Right hindlimb (tissue), 1 donor: ENCODE measurements around the gene TGFBRAP1.
A peak's percentile ranks its signal among the peaks of the same experiment; 100 is the strongest.

Experiments used
- DNase-seq: peaks from one replicate; pipeline ENCODE4 v3.0.0-alpha.2; 2018

TGFBRAP1 gene, protein sequence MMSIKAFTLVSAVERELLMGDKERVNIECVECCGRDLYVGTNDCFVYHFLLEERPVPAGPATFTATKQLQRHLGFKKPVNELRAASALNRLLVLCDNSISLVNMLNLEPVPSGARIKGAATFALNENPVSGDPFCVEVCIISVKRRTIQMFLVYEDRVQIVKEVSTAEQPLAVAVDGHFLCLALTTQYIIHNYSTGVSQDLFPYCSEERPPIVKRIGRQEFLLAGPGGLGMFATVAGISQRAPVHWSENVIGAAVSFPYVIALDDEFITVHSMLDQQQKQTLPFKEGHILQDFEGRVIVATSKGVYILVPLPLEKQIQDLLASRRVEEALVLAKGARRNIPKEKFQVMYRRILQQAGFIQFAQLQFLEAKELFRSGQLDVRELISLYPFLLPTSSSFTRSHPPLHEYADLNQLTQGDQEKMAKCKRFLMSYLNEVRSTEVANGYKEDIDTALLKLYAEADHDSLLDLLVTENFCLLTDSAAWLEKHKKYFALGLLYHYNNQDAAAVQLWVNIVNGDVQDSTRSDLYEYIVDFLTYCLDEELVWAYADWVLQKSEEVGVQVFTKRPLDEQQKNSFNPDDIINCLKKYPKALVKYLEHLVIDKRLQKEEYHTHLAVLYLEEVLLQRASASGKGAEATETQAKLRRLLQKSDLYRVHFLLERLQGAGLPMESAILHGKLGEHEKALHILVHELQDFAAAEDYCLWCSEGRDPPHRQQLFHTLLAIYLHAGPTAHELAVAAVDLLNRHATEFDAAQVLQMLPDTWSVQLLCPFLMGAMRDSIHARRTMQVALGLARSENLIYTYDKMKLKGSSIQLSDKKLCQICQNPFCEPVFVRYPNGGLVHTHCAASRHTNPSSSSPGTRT

DNA sequence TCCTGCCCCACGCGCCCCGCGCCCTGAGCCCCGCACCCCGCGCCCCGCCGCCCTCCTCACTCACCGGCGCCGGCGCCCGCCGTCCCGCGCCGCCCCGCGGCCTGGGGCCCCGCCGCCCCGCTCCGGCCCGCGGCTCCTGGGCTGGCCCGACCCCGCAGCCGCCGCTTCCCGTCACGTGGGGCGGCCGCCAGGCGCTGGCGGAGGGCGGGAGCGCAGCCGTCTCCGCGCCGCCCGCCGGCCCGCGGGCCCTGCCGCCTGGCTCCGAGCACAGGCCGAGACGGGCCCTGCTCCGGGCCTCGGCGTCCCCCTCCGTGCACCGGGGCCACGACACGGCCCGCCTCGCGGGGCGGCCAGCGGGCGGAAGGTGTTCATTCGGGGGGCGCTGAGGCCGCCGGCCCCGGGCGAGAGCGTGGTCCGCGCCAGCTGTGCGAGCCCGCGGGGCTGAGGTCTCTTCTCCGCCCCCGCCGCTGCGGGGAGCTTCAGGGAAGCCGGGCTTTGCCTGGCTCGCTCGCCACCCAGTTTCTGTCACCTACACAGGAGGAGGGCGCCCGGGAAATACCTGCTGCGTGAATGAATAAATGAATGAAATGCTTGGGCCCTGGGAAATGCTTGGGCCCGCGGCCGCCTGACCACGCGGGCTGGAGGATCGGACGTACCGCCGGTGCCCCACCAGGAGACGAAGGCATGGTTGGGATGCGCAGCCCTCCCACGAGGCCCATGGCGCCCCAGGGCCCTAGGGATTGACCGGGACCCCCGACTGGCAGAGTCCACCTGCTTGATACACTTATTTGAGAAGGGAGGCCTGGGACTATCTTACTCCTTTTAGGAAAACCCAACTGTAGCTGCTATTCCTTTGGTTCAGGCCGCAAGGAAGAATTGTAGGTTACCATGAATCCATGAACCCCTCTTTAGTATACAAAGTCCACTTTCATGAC lies at the start of gene TGFBRAP1:
Gene TGFBRAP1, minus strand, starts transcription at position 175 of the 935 bp plus-strand sequence. CDS start 21,434 bp downstream, outside the sequence.
- peak; percentile 69 for DNase-seq

DNA sequence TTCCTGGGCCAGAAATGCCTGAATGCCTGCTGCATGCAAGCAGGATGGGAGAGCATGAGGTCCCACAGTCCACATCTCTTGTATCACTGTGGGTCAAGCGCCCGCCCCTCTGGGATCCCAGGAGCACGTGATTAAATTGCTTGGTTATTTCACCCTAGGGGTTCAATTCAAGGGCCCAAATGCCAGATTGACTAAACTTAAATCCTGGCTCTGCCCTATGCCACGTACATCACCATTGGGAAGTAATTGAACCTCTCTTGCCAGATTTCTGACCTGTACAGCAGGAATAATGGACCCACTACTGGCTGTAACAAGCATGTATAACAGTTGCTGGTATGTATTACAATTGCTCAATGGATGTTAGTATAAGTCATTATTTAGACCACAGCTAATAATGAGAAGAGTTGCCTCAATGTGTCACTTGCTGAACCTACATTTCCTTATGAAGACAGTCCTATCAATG lies 49.4 kb upstream of the TGFBRAP1 start:
- DNase-seq = no peak

DNA sequence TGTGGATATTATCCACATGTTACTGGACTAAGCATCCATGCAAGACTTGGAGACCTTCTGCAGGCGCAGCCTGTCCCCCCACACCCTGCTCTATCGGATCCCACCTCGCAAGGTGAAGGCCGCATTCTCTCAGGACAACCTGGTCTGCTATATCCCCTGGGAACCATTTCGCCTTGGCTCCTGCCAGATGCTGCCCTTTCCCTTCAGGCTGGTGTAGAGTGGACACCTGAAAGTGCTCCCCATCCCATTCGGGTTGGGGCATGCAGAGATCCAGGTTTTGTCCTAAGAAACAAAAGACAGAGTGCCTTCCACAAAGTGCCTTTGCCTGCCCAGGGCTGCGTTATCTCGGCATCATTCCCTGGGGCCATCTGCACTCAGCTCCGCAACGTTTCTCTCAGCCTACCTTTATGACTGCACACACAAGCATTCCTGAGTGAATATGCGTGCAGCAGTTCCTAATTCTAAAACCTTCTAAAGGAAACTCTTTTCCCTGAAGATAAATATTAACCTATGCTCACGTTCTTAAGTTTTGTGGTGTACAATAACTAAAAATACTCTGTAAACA lies 48.8 kb upstream of the TGFBRAP1 start:
- DNase-seq = no peak

DNA sequence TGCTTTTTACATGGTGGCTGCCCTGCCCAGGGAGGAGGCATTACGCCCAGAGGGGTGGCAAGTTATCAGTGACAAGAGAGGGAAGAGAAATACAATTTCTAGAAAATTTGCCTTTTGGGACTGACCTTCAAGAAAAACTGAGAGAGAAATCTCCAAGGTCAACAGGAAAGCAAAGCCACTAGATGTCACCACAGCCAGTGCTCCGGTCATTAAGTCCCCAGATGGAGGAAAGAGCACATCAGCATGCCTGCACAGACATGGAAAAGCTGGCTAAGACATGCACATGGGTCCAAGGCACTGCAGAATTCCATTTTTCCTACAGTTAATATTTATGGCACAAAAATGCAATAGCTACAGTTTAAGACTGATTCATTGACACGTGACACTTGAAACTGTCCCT lies 48.3 kb upstream of the TGFBRAP1 start:
- DNase-seq = no peak

DNA sequence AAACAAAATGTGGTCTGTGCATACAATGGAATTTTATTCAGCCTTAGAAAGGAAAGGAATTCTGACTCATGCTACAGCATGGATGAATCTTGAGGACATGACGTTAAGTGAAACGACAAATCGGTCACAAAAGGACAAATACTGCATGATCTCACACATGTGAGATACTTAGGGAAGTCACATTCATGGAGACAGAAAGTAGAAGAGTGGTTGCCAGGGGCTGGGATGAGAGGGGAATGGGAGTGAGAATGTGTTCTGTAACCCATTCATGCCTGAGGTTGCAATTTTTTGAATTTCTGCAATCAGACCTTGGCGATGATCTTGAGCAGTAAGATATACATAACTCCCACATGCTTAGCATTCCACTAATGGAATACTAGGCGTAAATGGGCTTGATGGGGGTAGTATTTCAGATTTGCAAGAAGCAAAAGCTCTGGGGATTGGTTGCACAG lies 47.3 kb upstream of the TGFBRAP1 start:
- no peak for DNase-seq

DNA sequence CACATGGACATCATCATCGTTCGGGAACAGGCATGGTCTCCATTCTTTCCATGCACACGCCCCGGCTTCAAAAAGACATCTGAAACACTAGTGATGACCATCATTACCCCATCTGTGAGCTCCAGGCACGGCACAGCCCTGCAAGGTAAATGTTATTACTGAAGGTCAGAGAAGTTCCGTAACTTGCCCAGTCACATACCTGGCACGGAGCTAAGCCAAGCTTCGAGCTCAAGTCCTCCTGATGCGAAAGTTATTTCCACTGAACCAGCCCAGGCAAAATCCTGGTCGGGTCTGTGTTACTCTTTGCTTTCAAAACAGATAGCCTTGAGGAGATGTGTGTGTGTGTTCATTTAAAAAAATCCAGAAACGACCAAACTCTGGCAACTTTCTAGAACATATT lies 46.5 kb upstream of the TGFBRAP1 start:
- no peak for DNase-seq

DNA sequence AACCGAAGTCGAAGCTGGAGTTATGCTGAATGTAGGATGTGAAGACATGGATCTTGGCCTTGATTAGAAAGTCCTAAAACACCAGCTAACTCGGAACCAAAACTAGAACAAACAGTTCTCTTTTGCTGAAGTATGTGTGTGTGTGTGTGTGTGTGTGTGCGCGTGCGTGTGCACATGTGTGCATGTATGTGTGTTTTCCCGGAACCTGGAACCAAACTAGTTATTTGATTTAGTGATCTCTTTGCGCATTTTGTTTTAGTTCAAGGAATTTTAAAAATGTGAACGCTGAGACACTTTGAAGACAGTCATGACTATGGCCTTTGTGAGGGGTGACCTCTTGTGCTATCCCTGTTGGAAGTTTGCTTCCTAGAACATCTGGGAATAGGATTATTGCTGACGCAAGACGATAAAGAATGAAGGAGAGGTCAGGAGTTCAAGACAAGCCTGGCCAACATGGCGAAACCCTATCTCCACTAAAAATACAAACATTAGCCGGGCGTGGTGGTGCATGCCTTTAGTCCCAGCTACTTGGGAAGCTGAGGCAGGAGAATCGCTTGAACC lies 45.5 kb upstream of the TGFBRAP1 start:
- no peak for DNase-seq

DNA sequence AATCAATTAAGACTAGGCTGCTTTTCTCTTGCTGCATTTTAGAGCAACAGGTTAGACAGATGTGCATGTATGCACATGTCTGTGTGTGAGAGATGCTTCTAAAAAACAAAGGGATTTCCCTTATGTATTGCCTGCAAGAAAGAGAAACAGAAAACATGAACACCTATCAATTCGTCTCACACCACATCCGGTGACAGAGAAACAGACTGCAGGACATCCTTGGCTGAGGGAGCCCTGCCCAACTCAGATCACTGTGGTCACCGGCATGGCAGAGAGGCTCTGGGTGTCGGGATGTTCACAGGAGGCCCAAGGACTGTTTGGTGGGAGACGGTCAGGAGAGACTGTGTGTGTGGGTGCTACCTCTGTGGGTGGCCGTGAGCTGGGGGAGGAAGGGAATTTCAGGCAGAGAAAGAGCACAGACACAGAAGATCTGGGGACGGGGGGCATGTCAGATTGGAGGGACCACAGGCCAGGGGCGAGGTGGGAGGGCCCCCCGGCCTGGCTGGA lies 44.4 kb upstream of the TGFBRAP1 start:
- DNase-seq = no peak

DNA sequence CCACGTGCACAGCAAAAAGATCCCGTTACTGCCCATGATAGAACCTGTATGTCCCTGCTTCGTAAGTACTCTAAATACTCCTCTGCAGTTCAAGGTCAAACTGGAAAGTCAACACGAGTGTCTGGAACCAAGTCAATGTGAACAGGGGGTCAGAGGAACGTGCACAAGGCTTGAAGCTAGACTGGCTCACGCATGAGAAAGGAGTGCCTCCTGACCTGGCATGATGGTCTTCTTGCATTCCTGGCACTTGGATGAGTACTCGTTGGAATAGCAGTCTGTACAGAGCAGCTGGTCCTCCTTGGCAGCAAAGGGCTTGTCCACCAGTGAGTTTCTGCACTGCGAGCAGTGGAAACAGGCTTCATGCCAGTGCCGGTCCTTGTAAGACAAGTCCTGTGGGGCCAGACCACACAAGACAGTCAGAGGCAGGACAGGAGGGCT lies 43.8 kb upstream of the TGFBRAP1 start:
- peak; percentile 73 for DNase-seq

DNA sequence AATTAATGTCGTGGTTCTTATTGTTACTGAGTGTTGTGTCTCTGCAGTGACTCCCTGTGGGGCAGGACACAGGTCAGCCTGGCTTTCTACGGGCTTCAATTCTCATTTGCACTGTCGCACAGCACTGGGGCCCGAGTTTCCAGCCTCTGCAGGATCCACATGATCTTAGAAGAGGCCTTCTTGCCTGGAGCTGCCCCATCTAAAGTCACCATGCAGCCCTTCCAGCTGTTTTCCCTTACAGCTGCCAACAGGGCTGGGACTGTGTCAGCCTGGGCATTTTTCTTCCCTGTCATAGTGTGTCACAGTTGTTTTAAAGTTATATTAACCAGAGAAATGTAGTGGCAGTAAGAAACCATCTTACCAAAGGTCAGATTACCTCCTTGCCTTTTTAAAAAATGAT lies 42.3 kb upstream of the TGFBRAP1 start:
- DNase-seq = peak; percentile 48

DNA sequence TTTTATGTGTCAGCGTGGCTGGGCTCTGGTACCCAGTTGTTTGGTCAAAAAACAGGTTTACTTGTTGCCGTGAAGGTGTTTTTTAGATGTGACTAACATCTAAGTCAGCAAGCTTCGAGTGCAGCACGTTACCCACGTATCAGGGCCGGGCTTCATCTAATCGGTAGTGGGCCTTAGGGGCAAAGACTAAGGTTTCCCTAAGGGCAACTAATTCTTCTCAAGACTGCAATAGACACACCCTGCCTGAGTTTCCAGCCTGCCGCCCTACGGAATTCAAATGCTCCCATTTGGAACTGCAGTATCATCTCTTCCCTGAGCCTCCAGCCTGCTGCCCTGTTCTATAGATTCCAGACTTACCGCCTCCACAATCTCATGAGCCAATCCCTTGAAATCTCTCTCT lies 41.6 kb upstream of the TGFBRAP1 start:
- no peak for DNase-seq

DNA sequence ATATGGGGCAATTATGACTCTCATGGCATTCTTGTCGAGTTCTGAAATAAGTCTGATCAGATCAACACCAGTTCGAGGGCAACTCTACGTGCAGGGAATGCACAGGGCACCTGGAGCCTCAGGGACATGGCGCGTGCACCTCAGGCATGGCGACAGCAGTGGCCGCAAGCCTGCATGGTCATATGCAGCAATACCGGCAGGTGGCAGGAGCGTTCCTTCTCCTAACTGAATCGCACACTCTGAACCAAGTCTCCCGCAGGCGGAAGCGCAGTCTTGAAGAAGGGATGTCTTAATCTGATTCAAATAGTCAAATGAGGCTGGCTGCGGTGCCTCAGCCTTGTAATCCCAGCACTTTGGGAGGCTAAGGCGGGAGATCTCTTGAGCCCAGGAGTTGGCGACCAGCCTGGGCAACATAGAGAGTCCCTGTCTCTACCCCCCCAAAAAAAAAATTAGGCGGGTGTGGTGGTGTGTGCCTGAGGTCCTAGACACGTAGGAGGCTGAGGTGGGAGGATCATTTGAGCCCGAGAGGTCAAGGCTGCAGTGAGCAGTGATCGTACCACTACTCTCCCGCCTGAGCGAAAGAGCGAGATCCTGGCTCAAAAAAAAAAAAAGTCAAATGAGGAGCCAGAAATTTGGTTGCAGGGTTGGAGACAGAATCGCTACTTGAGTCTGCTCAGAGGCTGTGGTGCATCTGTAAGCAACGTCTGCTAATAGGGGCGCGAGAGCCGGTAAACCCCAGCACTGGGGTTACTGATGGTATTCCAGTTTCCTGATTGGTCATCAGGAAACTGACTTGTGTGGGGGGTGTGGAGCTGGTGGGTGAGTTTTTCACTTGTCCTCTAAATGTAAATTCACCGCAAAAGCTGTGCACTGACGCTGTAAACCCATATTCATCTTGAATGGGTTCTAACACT lies 40.5 kb upstream of the TGFBRAP1 start:
- DNase-seq = peak; percentile 83

DNA sequence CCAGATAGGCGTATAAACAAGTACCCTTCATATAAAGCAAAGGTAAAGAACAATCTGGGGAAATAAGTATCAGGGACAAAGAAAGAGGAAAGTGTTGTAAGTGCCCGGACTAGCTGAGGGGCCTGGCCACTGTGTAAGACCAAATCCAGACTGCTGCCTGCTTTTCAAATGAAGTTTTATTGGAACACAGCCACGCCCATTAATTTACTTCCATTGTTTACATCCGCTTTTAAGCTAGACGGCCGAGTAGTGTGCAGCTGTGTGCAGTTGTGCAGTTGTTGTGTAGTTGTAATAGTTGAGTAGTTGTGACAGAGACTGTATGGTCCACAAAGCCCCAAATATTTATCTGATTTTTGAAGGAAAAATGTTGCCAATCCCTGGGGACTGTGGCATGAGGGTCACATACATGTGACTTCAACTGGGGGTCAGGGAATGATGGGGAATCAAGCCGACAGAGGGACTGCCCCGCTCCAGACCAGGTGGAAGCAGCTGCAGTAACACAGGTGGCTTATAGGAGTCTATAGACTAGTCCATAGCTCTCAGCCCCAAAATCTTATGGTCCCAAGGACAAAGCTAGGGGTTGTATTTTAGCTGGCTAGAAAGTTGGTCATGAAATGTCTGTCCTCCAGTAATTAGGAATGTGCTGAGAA lies 39.3 kb upstream of the TGFBRAP1 start:
- DNase-seq = no peak

DNA sequence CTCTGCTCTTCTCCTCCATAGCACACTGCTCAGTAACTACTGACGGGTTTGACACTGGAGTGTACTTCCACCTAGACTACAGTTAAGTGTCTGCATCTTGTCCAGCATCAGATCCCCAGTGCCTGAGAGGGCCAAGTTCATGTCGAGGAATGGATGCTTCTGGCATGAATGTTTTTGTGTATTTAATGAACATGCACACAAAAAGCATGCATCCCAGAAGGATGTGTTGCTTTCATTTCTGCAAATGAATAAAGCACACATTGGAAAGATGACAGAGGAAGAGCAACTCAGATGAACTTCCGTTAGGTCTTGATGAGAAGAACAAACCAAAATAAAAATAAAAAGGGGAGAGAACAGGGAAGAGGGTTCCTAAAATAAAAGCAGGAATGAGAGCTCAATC lies 35.7 kb upstream of the TGFBRAP1 start:
- DNase-seq = no peak

DNA sequence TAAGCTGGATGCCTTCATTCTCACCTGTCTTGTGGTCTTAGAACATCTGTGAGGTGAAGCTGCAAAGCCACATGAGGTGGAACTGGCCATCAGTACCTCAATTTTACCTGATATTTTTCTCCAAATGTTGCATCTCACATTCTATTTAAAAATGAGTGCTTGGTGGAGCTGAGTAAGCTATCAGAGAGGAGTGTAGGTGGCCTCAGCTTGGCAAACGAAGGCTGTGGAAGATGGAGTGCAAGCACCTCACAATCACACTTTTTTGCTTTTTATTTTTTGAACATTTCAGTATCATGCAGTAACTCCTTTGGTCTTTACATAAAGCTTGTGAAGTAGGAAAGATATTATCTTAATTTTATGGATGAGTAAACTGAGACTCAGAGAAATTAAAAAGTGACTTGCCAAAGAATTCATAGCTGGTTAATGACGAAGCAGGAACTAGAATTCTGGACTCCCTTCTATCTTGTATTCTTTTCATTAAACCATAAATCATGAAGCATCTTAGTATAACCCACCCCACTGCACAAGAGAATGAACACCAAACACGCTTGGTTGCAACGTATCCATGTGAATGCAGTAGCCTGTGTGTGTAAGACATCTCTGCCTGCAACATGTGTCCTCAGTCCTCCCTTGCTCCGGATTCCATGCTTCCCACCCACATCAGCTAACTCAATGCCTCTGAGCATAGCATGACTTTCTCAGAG lies 35.1 kb upstream of the TGFBRAP1 start:
- no peak for DNase-seq

DNA sequence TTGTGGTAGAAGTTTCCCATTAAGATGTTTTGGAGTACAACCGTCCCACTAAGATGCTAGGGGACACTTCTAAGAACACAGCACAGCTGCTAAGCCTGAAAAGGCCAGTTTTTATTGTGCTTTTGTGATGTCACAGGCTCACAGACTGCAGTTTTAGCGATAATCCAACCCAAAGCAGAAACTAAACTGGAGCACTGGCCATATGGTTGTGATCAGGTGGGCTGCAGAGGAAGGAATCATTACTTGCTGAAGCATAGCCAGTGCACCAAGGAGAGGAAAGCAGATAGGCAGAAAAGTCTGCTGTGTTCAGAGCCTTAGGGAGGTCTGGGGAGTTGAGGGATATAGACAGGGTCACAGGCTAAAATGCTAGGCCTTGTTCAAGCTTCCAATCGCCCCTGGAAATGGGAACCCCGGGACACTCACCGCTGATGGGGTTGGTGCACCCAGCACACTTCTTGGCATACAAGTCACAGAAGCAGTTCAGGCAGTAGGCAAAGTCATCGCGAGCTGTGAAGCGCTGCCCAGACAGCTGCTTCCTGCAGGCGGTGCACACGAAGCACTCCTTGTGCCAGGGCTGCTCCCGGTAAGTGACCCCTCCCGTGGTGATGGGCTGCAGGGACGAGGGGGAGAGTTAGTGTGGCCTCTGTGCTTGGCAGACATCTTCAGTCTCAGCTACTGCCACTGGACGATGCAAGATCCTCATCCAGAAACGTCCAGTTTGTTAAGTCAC lies 33.5 kb upstream of the TGFBRAP1 start:
- DNase-seq = peak; percentile 51

DNA sequence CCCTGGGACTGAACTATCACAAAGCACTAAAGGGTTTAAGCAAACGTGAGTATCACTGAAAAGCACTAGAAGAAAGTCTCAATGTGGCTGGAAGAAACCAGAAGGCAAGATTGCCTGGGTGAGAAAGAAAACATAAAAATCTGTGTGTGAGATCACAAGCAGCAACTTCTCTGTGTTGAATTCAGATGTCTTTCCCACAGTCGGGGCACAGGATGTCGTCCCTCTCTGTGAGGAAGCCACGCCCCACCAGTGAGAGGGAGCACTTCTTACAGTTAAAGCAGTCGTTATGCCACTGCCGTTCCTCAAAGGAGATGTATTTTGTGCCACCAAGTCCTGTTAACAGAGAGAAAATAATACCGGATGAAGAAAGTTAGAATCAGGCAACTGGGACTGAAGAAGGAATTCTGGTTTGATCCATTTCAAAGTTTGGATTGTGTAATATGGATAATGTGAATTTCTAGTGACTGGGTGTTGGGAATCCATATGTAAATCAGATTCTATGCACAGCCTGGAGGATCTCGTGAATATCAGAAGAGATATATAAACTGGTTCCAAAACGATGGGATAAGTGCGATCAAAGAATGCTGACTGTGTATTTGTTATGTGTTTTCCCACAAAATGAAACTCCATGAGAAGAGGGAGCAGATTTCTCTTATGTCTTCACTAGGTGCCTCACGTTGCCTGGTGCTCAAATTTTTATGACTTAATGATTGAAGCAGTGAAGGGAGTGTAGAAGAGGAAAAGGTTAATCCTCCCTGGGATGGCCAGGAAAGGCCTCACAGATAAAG lies 31.8 kb upstream of the TGFBRAP1 start:
- no peak for DNase-seq

DNA sequence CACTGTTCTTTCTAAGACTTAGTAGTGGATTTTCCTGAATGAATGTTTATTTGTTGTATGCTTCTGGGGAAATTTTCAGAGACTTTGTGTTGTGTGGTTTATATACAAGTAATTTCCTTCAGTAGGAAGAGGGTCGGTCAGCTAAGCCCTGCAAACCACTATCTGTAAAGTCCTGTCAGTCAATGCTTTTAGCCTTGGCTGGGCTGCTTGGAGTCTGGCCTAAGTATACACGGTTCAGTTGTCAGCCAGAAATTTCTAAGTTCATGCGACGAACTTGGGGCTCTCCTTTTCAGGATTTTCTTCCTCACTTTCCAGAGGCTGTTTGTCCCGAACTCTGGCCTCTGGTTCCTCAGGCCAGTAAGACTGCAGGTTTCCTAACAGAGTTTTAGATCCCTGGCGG lies 29.1 kb upstream of the TGFBRAP1 start:
- DNase-seq = no peak
